Endothelial cell (in vitro differentiated cells): ENCODE data around the gene RBM15B. TPM values are rescaled to one million over a fixed set of nuclear protein-coding genes. Genes with fewer than 3 reads are reported as not detected.

ENCODE experiments used
- DNase-seq: peaks from one replicate; pipeline ENCODE4 v3.0.0; 2021; ENCODE audit warnings: low spot score
- H3K27ac Mint-ChIP-seq: one replicate; pipeline ENCODE4 v1.8.0; 2021; ENCODE audit warnings: mixed read lengths, inconsistent platforms; ENCODE audit not compliant: unreplicated experiment
- H3K27me3 Mint-ChIP-seq: one replicate; pipeline ENCODE4 v1.8.0; 2021; ENCODE audit warnings: mild to moderate bottlenecking, moderate library complexity, mixed read lengths, inconsistent platforms; ENCODE audit not compliant: unreplicated experiment
- H3K36me3 Mint-ChIP-seq: one replicate; pipeline ENCODE4 v1.8.0; 2021; ENCODE audit warnings: mild to moderate bottlenecking, low read depth, mixed read lengths, inconsistent platforms; ENCODE audit not compliant: unreplicated experiment
- H3K4me1 Mint-ChIP-seq: one replicate; pipeline ENCODE4 v1.8.0; 2021; ENCODE audit warnings: mild to moderate bottlenecking, mixed read lengths, inconsistent platforms; ENCODE audit not compliant: unreplicated experiment
- H3K4me3 Mint-ChIP-seq: one replicate; pipeline ENCODE4 v1.8.0; 2021; ENCODE audit warnings: mild to moderate bottlenecking, mixed read lengths, inconsistent platforms; ENCODE audit not compliant: unreplicated experiment
- H3K9me3 Mint-ChIP-seq: one replicate; pipeline ENCODE4 v1.8.0; 2021; ENCODE audit warnings: mixed read lengths, inconsistent platforms; ENCODE audit not compliant: unreplicated experiment
- CTCF ChIP-seq: fragments of 200-600 bp; sonication (generic); IDR thresholded peaks from one replicate; pipeline ENCODE4 v1.5.0; 2021; ENCODE audit warnings: antibody characterized with exemption; ENCODE audit not compliant: unreplicated experiment
- total RNA-seq: library from RNA; stranded (reverse); fragmentation: NEBNext Ultra II Directional; extraction: Animal tissue kit (Norgen Biotek cat#: 25700); gene quantifications from one replicate; pipeline ENCODE4 v1.2.1, GENCODE V29; 2021; ENCODE audit not compliant: unreplicated experiment

The RBM15B gene
- total RNA-seq, 1 donor from 2014 or later = 50.7 TPM

GRCh38 chr3:51392355-51393133 is 1.5 kb downstream of the RBM15B start:
- H3K27me3 Mint-ChIP-seq = peaks cover 16% of the 10 kb centered on the region
- H3K4me1 Mint-ChIP-seq = peaks cover 55% of the 10 kb centered on the region
- H3K9me3 Mint-ChIP-seq = no peaks in the 10 kb centered on the region
- H3K4me3 Mint-ChIP-seq = peak overlapping the region; percentile 85
- no peak for TF ChIP-seq CTCF
- peaks cover 39% of the 10 kb centered on the region for H3K36me3 Mint-ChIP-seq
- DNase-seq = no peak
- peak overlapping the region; percentile 36 for H3K27ac Mint-ChIP-seq

- Mint-ChIP-seq H3K4me1 (peaks cover 50% of the 10 kb centered on the region), H3K36me3 (peaks cover 35% of the 10 kb centered on the region)
Measured at GRCh38 chr3:51393134-51393495, 2.0 kb downstream of the RBM15B start.

GRCh38 chr3:51393564-51393963 is 2.5 kb downstream of the RBM15B start:
- peak overlapping the region; percentile 83 for H3K4me3 Mint-ChIP-seq
- DNase-seq = no peak
- H3K36me3 Mint-ChIP-seq = peaks cover 35% of the 10 kb centered on the region
- H3K27ac Mint-ChIP-seq = peak overlapping the region; percentile 65
- H3K9me3 Mint-ChIP-seq = no peaks in the 10 kb centered on the region
- TF ChIP-seq CTCF = no peak
- H3K27me3 Mint-ChIP-seq = peaks cover 12% of the 10 kb centered on the region
- H3K4me1 Mint-ChIP-seq = peaks cover 50% of the 10 kb centered on the region

More at GRCh38 chr3:51393134-51393495, 2.0 kb downstream of the RBM15B start:
- Mint-ChIP-seq H3K27me3 (peaks cover 12% of the 10 kb centered on the region), H3K4me3 (peak overlapping the region; percentile 85), H3K27ac (no peak overlapping the region), H3K9me3 (no peaks in the 10 kb centered on the region)
- no peak for TF ChIP-seq CTCF
- no peak for DNase-seq

- H3K9me3 Mint-ChIP-seq = no peaks in the 10 kb centered on the region
- no peak for TF ChIP-seq CTCF
- H3K4me1 Mint-ChIP-seq = peaks cover 48% of the 10 kb centered on the region
- H3K27ac Mint-ChIP-seq = peak overlapping the region; percentile 36
- DNase-seq = no peak
- peak overlapping the region; percentile 83 for H3K4me3 Mint-ChIP-seq
- peaks cover 12% of the 10 kb centered on the region for H3K27me3 Mint-ChIP-seq
- peaks cover 32% of the 10 kb centered on the region for H3K36me3 Mint-ChIP-seq
Measured at GRCh38 chr3:51394541-51394940, 3.5 kb downstream of the RBM15B start.

GRCh38 chr3:51395493-51396213 is 4.6 kb downstream of the RBM15B start:
- DNase-seq = no peak
- TF ChIP-seq CTCF = no peak
- Mint-ChIP-seq H3K9me3 (no peaks in the 10 kb centered on the region), H3K4me3 (peak overlapping the region; percentile 62), H3K4me1 (peaks cover 47% of the 10 kb centered on the region), H3K36me3 (peaks cover 32% of the 10 kb centered on the region), H3K27me3 (peaks cover 11% of the 10 kb centered on the region), H3K27ac (peak overlapping the region; percentile 72)
